KG1 (cell line): ENCODE data around the gene LRP4.
"Not testable (repeated sequence)": the region's sequence is repeated elsewhere in the genome, so short reads cannot be mapped to it uniquely, and the experiment has no call there.

Source experiments
- DNase-seq: peaks from one replicate; lab custom pipeline; 2025; lab: John Stamatoyannopoulos, UW

The LRP4 gene, protein sequence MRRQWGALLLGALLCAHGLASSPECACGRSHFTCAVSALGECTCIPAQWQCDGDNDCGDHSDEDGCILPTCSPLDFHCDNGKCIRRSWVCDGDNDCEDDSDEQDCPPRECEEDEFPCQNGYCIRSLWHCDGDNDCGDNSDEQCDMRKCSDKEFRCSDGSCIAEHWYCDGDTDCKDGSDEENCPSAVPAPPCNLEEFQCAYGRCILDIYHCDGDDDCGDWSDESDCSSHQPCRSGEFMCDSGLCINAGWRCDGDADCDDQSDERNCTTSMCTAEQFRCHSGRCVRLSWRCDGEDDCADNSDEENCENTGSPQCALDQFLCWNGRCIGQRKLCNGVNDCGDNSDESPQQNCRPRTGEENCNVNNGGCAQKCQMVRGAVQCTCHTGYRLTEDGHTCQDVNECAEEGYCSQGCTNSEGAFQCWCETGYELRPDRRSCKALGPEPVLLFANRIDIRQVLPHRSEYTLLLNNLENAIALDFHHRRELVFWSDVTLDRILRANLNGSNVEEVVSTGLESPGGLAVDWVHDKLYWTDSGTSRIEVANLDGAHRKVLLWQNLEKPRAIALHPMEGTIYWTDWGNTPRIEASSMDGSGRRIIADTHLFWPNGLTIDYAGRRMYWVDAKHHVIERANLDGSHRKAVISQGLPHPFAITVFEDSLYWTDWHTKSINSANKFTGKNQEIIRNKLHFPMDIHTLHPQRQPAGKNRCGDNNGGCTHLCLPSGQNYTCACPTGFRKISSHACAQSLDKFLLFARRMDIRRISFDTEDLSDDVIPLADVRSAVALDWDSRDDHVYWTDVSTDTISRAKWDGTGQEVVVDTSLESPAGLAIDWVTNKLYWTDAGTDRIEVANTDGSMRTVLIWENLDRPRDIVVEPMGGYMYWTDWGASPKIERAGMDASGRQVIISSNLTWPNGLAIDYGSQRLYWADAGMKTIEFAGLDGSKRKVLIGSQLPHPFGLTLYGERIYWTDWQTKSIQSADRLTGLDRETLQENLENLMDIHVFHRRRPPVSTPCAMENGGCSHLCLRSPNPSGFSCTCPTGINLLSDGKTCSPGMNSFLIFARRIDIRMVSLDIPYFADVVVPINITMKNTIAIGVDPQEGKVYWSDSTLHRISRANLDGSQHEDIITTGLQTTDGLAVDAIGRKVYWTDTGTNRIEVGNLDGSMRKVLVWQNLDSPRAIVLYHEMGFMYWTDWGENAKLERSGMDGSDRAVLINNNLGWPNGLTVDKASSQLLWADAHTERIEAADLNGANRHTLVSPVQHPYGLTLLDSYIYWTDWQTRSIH (N-terminal part only)

DNA sequence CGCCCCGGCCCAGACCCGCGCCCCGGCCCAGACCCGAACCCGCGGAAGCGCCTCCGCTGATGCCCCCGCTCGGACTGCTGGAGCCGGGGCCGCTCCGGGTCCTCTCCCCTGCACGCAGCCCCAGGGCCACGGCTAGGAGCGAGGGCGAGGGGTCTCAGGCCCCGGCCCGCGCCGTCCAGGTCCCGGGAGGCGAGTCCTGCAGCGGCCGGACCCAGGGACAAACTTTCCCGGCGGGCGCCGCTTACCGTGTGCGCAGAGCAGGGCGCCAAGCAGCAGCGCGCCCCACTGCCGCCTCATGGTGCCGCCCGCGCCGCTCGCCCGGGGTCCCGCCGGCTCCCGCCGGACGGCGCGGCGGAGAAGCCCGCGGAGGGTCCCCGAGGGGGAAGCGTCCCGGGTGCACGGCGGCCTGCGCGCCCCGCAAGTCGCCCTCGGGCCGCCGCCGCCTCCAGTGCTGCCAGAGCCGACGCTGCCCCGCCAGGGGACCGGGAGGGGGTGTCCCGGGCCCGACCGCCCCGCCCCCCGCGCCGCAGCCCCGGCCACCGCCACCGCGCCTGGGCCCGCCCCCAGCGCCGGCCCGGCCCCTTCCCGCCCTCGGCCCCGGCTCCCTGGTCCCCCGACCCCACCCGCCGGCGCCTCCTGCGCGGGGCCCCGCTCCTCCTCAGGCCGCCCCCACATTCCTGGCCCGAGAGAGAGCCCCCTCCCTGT is at the start of gene LRP4:
Gene LRP4 (minus strand): TSS at position 468 of the 705 bp plus-strand sequence. CDS start 171 bp downstream, at position 297.
- DNase-seq = no peak

DNA sequence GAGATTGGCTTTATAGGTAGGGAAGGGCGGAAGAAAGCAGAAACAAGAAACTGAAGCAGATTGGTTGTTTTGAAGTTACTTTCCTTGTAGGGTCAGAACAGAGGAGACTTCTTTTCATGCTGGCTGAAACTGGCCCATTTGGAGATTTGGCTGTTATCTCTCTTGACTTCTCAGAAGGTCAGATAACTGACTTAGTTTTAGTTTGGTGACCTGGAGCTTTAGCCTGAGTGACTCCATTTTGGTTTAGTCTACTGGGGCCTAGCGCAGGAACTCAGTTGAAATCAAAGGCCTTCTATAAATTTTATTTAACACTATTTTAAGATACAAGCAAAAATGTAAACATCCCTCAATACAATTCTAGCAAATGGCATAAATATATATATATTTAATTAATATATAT is 49.6 kb upstream of the LRP4 start:
- DNase-seq = no peak

DNA sequence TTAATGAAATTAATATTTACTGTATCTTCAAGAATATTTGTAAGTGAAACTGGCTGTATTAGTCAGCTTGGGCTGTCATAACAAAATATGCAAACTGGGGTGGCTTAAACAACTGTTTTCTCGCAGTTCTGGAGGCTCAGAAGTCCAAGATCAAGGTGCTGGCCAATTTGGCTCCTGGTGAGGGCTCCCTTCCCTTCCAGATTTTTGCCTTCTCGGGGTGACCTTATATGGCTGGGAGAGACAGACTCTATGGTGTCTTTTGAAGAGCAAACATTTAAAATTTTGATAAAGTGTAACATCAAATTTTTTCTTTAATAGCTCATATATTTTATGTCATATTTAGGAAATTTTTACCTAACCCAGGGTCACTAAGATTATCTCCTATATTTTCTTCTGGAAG is 48.4 kb upstream of the LRP4 start:
- no peak for DNase-seq

DNA sequence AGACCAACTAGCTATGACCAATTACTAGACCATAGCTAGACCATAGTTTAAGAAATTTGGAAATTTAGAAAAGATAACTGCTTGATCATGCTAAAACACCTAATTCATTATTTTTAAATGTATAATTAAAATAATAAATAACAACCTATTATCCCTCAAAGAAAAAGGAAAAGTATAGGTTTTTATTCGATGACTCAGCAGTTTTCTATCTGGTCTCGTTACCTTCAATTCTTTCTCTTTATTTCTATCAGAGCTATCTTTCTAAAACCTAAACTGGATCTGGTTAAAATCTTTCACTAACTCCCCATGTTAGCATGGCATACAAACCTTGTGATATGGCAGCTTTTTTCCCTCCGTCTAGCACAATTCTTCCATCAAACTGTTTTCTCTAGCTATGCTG is 45.5 kb upstream of the LRP4 start:
- DNase-seq = no peak

DNA sequence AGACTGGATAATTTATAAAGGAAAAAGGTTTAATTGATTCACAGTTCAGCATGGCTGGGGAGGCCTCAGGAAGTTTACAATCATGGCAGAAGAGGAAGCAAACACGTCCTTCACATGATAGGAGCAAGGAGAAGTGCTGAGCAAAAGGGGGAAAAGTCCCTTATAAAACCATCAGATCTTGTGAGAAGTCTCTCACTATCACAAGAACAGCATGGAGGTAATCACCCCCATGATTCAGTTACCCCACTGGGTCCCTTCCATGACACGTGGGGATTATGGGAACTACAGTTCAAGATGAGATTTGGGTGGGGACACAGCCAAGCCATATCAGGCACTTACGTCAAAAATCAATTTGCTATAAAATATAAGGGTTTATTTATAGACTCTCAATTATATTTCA is 43.5 kb upstream of the LRP4 start:
- not testable (repeated sequence) for DNase-seq

DNA sequence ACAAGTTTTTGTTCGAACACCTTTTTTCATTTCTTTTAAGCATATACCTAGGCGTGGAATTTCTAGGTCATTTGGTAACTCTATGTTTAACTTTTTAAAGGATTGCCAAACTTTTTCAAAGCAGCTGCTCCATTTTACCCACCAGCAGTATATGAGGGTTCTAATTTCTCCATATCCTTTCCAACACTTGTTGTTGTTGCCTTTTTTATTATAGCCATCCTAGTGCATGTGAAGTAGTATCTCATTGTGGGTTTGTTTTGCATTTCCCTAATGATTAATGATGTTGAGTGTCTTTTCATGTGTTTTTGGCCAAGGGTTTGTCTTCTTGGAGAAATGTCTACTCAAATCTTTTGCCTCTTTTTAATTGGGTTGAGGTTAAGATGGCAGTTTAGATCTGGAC is 42.7 kb upstream of the LRP4 start:
- DNase-seq = no peak

DNA sequence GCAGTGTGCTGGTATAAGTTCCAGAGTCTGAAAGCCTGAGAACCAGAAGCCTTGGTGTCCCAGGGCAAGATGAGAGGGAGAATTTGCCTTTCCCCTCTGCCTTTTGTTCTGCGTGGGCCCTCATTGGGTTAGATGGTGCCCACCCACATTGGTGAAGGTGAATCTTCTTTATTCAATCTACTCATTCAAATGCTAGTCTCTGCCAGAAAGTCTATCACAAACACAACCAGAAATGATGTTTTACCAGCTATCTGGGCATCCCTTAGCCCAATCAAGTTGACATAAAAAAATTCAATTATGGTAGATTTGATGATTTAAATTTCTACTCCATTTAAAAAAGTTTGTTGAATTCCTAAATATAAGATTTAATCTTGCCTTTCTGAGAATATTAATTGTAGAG is 40.4 kb upstream of the LRP4 start:
- no peak for DNase-seq

DNA sequence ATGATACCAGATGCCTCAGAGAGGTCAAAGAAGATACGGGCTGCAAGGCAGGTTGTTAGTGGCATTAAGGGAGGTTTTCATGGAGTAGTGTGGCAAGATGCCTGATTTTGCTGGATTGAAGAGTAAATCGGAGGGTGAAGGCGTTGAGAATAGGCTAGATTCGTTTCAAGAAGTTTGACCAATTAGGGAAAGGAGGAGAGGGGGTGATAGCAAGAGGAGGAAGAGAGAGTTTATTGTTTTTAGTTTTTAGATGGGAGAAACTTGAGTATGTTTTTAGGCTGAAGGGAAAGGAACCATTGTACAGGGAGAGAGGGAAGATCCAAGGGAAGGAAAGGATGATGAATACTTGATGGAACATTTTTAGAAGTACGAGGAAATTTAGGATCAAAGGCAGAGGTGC is 34.7 kb upstream of the LRP4 start:
- DNase-seq = no peak

DNA sequence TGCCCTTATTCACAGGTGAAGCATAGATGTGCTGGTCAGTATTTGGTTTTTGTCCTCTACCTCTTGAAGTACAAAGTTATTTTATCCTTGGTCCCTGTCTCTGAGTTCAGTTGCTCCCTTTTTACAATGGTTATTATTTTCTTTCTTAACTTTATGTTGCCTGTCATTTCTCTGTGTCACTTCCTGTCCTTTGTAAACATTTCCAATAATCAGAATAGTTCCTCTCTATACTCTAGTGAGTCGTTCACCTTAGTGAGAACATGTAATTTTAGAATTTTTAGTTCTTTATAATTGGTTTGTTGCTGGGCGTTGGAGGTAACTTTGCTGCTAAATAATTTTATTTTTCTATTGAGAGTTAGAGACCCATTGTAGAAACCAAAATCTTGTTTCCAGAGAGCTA is 34.2 kb upstream of the LRP4 start:
- no peak for DNase-seq

DNA sequence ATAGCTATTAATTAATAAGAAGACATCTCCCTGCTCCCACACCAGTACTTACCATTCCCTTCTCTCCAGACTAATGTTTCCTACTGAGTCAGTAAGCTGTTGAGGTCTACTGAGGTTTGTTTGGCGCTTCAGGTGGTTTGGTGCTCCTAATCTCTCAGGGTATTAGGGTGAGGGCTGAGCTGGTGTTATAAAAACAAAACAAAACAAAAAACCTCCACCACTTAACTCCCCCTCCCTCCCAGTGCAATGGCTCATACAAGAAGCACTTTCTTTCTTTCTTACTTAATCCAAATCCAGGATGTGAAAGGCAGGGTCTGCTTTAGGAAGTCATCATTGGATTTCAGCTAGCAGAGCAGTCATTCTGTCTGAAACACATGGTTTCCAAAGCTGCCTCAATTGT is 33.5 kb upstream of the LRP4 start:
- DNase-seq = no peak

DNA sequence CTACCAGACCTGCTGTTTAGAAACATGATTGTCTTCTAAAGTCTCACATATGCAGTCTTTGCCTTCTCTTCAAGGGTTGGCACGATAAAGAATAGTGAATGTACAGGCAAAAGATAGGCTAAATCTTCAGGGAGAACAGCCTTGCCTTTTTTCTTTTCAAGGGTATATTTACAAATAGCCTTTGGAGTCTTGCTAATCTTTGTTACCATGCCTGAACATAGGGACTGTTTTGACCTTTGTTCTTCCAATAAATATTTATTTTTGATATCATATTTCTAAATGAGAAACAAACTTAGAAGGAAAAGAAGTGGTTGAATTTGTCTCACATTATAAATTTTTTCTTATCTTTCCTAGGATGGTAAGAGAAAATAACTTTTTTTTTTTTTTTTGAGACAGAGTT is 30.9 kb upstream of the LRP4 start:
- no peak for DNase-seq

DNA sequence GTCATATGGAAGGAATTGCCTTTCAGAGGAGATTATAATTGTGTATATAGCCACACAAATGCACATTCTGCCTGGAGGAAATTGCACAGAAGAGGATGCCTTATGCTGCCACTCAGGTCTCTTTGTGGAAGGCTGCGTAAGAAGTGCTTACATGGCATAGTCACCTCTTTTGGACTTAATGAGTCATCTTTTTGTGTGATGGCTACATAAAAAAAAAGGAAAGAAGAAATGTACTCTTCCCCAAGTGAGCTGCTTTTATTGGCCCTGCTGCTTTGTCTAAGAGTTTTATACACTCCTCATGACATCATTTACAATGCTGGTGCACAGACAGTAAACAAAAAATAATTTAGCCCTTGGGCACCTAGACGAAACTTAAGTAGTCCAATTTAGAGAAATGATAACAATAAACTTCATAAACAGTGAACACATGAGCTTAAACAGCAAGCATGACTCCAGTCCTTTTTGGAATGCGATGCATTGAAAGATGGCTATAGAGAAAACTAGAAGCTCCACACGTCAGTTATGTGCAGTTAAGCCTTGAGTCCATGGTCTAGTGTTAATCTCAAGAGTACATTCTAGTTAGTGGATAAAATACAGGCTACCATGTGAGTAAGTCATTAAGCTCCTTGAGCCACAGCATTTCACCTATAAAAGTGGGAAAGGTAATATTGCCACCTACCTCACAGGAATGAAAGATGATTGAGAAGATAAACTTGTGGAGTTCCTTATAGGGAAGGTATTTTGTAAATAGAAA is 30.2 kb upstream of the LRP4 start:
- no peak for DNase-seq

DNA sequence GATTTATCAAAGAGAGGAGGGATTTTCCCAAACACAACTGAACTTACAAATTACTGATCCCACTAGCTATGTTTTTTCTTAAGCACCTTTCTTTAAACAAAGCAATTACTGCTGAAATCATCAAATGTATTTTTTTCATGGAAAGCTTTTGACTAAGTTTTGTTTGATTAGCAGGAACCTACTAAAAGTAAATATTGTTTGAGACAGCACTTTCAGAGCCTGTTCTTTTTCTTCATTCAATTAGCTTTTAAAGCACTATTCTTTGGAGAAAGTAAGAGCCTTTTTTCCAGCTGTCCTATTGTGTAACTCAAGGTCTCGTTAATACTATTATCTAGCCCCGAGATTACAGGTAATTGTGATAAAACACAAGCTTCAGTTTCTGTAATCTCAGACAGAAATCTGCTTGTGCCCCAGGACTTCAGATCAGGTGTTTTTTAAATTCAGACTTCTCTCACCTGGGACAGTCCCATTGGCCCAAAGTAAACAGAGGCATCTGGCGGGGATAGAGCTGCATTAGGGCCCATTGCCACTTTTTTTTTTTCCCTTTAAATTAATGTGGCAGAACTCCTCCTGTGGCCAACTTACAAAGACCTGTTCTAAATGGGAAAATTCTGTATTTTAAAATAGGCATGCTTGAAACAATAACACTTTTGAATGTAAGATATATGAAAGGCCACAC is 29.2 kb upstream of the LRP4 start:
- no peak for DNase-seq

DNA sequence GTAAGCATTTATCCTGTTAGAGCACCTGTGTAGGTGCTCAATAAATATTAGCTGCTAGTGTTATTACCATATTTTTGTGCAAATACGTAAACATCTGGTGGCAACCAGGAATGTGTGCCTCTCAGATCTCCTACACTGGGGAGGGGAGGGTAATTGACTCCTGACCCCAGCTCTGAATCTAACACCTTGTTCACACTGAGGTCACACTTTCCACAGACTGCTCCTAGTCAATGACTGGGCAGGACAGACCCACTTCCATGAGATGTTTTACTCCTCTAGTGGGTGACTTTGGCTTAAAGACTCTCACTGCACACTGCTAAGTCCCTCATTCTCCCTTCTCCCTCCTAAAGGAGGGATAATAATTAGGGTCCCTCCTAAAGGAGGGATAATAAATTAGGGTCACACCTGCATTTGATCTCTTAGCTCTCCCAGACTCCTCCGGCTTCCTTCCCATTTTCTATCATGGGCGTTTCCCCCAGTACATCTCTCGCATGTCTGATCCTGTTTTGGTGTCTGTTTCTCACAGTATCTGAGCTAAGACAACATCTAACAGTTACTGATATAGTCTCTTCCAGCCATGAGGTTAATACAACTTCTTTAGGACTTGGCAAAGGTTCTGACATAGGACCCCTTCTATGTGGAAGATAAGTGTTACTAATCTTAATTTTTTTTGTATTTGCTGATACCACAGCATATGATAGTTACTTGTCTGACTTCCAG is 26.2 kb upstream of the LRP4 start:
- no peak for DNase-seq

DNA sequence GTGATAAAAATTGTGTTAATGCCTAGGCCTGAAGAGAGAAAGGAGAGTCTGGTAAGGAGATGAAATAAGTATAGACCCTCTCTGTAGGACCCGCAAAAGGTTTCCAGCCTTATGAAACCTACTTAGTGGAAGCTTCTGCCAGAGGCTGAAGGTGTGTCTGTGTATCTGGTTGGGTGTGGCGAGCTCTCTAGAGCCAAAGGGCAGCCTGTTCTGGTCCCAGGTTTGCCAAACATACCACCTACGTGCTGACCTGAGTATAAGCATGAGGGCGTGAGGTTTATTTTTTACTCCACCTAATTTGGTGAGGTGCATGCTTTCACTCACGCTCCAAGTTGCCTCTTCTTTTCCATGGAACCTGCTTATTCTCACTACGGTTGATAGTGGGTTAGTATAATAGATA is 23.8 kb upstream of the LRP4 start:
- DNase-seq = no peak

DNA sequence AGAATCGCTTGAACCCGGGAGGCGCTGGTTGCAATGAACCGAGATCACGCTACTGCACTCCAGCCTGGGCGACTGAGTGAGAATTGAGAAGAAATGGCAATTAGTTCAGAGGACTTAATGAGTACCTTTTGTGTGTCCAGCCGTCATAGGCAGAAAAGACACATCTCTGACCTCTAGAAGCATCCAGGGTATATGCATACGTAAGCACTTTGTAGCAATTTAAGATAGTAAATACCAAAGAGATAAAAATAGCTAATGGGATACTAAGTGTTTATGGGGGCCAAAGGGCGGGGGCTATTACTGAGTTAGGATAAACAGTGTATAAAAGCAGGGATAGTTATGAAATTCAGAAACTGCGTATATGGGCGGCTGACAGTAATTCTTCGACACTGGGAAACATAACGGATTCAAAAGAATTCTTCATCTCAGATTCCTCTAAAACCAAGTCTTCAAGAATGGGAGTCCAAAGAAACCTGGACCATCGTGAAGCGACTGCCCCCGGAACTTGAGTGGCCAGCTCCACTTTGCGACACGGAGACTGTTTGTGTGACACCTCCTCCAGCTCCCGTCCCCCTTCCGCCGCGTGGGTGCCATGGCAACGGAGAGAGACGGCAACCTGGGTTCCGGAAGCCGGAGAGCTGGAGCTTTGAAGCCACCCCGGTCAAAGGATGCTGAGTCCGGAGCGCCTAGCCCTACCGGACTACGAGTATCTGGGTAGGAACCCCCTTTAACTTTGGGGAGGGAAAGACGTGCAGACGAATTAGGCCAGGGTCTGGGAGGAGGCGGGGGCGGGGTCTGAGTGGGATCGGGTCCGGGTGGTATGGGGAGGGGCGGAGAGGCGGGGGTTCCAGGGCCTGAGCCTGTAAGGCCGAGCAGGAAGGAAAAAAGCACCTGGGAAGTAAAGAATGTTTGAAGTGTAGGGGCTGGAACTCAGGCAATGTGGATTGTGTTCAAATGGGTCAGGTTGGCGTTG is 18.1 kb upstream of the LRP4 start, which contains the start of gene CSTPP1:
Gene CSTPP1 (plus strand): TSS at position 624 of the 973 bp plus-strand sequence. CDS start 45 bp downstream, at position 669.
- DNase-seq = peak; percentile 86

DNA sequence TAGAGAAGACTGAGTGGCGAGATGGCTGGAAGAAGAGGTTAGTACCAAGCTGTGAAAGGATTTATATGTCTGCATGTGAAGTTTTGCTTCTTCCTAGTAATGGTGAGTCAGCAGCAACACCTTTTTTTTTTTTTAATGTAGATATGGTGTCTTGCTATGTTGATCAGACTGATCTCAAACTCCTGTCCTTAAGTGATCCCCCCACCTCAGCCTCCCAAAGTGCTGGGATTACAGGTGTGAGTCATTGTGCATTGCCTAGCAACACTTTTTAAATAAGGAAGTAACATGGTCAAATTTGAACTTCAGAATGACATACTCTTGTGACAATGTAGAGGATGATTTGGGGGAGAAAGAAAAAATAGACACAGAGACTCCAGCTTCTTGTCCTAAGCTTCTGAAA is 11.7 kb upstream of the LRP4 start:
- no peak for DNase-seq

DNA sequence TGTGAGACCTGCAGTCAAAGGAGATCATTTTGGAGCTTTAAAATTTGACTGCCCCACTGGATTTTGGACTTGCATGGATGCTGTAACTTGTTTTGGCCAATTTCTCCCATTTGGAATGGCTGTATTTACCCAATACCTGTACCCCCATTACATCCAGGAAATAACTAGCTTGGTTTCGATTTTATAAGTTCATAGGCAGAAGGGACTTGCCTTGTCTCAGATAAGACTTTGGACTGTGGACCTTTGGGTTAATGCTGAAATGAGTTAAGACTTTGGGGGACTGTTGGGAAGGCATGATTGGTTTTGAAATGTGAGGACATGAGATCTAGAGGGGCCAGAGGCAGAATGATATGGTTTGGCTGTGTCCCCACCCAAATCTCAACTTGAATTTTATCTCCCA is 10.4 kb upstream of the LRP4 start:
- not testable (repeated sequence) for DNase-seq
